Measurements from ENCODE around the gene C11orf65. TPM values are rescaled to one million over a fixed set of nuclear protein-coding genes. Genes with fewer than 3 reads are reported as not detected.

Gene C11orf65
- polyA plus RNA-seq, 3 donors, result not detected

DNA sequence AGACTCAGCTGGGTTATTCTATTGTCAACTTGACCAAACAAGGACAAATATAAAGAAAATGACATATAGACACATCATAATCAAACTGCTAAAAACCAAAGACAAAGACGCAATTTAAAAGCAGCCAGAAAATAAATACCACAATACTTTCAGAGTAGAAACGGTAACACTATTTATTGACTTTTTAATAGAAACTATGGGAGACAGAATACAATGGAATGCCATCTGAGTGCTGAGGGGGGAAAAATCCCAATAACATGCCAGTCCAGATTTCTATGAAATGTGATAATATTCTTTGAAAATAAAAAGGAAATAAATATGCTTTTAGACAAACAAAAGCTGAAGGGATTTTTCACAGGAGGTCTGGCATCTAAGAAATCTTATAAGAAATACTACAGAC is 30.7 kb downstream of the C11orf65 start:
- H2AFZ ChIP-seq (ENCODE audit: insufficient read depth, low read depth, low read length, poor library complexity, severe bottlenecking), result no peak overlapping the region
- Mint-ChIP-seq H3K27ac (no peak overlapping the region), H3K36me3 (no peaks in the 10 kb centered on the region), H3K9me3 (peaks cover 8 to 33% (median 19%) of the 10 kb centered on the region in 7 donors), H3K27me3 (ENCODE audit: low read depth in 3 of 3) (peaks cover 0 to 2% (median 1%) of the 10 kb centered on the region in 3 donors), H3K4me3 (no peak overlapping the region), H3K4me1 (no peaks in the 10 kb centered on the region)
- no peak for DNase-seq
- no peaks in the 10 kb centered on the region for H3K36me3 ChIP-seq (replicated peaks in 1 of 2; ENCODE audit: control insufficient read depth in 1 of 2, insufficient read depth in 2 of 2, low read length in 2 of 2)
- intact Hi-C loops (cut with micrococcal nuclease), result no loop called here
- H3K4me1 ChIP-seq (ENCODE audit: control insufficient read depth in 1 of 2, insufficient read depth in 2 of 2, low read length in 2 of 2), result no peaks in the 10 kb centered on the region
- peaks cover 6 to 18% of the 10 kb centered on the region in 2 donors for H3K9me3 ChIP-seq (replicated peaks in 1 of 2; ENCODE audit: control insufficient read depth in 1 of 2, insufficient read depth in 1 of 2, low read length in 2 of 2)
- no peak overlapping the region for H3K4me3 ChIP-seq (replicated peaks in 1 of 3; ENCODE audit: low read depth in 2 of 3, low read length in 3 of 3)
- no peak overlapping the region for H3K27ac ChIP-seq (ENCODE audit: low read depth in 1 of 2, low read length in 2 of 2)
- no peaks in the 10 kb centered on the region for H3K27me3 ChIP-seq (ENCODE audit: control insufficient read depth in 2 of 2, insufficient read depth in 2 of 2, low read length in 2 of 2)
- no CpG with 5 or more reads among the region's 2 CpGs for WGBS (ENCODE audit: insufficient coverage)
- no peaks in the 10 kb centered on the region for H4K20me1 ChIP-seq (ENCODE audit: insufficient read depth, low read length)
- TF ChIP-seq CTCF (IDR thresholded peaks at IDR 0.05), result no peak
- H3K4me2 ChIP-seq (replicated peaks; ENCODE audit: extremely low read depth, low read length, poor library complexity, severe bottlenecking), result no peak overlapping the region
- no peak overlapping the region for H3K9ac ChIP-seq (ENCODE audit: insufficient read depth, low read length, poor library complexity, severe bottlenecking)
- H3K79me2 ChIP-seq (ENCODE audit: insufficient read depth, low read length), result no peaks in the 10 kb centered on the region

DNA sequence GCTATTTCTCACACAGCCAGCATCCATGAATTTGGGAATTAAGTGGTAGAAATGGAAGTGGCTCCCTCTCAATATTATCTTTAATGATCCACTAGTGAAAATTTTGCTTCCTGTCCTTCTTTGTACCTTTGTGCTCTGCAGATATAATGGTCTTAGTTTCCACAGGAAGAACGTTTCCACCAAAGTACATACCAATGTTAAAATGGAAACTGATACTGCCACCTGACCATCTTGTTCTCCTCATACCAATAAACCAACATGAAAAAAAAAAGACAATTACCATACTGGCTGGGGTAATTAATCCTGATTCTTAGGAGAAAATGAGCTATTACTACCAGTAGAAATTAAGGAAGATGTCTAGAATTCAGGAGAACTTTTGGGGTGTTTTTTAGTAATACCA is 32.3 kb downstream of the C11orf65 start:
- H2AFZ ChIP-seq (ENCODE audit: insufficient read depth, low read depth, low read length, poor library complexity, severe bottlenecking), result no peak overlapping the region
- H3K9ac ChIP-seq (ENCODE audit: insufficient read depth, low read length, poor library complexity, severe bottlenecking), result no peak overlapping the region
- no CpG with 5 or more reads among the region's 1 CpG for WGBS (ENCODE audit: insufficient coverage)
- H4K20me1 ChIP-seq (ENCODE audit: insufficient read depth, low read length), result no peaks in the 10 kb centered on the region
- intact Hi-C loops (cut with micrococcal nuclease), result no loop called here
- H3K27ac ChIP-seq (ENCODE audit: low read depth in 1 of 2, low read length in 2 of 2), result no peak overlapping the region
- H3K79me2 ChIP-seq (ENCODE audit: insufficient read depth, low read length), result no peaks in the 10 kb centered on the region
- peaks cover 0 to 7% of the 10 kb centered on the region in 2 donors for H3K9me3 ChIP-seq (replicated peaks in 1 of 2; ENCODE audit: control insufficient read depth in 1 of 2, insufficient read depth in 1 of 2, low read length in 2 of 2)
- Mint-ChIP-seq H3K4me1 (no peaks in the 10 kb centered on the region), H3K27me3 (ENCODE audit: low read depth in 3 of 3) (peaks cover 0 to 2% (median 2%) of the 10 kb centered on the region in 3 donors), H3K4me3 (no peak overlapping the region), H3K27ac (no peak overlapping the region), H3K36me3 (no peaks in the 10 kb centered on the region), H3K9me3 (peaks cover 3 to 28% (median 12%) of the 10 kb centered on the region in 7 donors)
- no peaks in the 10 kb centered on the region for H3K4me1 ChIP-seq (ENCODE audit: control insufficient read depth in 1 of 2, insufficient read depth in 2 of 2, low read length in 2 of 2)
- H3K4me2 ChIP-seq (replicated peaks; ENCODE audit: extremely low read depth, low read length, poor library complexity, severe bottlenecking), result no peak overlapping the region
- no peaks in the 10 kb centered on the region for H3K27me3 ChIP-seq (ENCODE audit: control insufficient read depth in 2 of 2, insufficient read depth in 2 of 2, low read length in 2 of 2)
- H3K4me3 ChIP-seq (replicated peaks in 1 of 3; ENCODE audit: low read depth in 2 of 3, low read length in 3 of 3), result no peak overlapping the region
- no peak for TF ChIP-seq CTCF (IDR thresholded peaks at IDR 0.05)
- H3K36me3 ChIP-seq (replicated peaks in 1 of 2; ENCODE audit: control insufficient read depth in 1 of 2, insufficient read depth in 2 of 2, low read length in 2 of 2), result no peaks in the 10 kb centered on the region
- no peak for DNase-seq

All from CD14-positive monocyte (primary cell).